EH (cell line): ENCODE results near the gene CLIC5.

Source experiments
- DNase-seq: peaks from one replicate; pipeline ENCODE4 v3.0.0-alpha.2; 2015; ENCODE audit warnings: low read depth

Gene CLIC5

DNA sequence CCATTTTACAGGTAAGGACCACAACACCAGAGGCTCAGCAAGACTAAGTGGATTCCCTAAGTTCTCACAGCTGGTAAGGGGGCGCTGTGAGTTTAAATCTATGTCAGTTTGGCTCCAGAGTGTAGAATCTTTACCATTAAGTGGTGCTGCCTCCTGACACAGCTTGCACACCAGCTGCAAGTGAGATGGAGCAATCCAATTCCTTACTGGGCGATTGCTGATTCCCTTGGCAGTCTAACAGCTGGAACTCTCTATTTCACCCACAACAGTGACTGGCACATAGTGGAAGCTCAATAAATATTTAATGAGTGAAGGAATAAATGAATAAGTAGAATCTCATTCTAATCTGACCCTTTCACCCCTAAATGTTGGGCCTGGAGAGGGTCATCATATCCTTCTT is 176.7 kb downstream of the CLIC5 start:
- no peak for DNase-seq

DNA sequence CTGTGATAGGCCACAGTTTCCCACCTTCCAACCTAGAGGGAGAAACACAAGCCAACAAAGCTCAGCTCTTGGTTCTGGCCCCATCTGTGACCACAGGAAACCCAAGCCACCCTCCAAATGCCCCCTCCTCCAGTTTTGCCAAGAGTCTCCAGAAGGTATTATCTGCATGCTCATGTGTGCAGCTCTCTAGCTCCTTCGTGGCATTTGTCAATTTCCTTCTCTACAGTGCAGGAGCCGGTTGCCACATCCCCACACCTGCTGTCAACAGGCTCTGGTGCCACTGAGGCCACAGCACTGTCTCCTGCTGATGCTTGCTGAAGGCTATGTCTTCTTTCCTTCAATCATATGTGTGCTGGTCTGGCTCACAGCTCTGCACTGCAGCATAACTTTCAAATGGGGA is 177.2 kb downstream of the CLIC5 start:
- no peak for DNase-seq

DNA sequence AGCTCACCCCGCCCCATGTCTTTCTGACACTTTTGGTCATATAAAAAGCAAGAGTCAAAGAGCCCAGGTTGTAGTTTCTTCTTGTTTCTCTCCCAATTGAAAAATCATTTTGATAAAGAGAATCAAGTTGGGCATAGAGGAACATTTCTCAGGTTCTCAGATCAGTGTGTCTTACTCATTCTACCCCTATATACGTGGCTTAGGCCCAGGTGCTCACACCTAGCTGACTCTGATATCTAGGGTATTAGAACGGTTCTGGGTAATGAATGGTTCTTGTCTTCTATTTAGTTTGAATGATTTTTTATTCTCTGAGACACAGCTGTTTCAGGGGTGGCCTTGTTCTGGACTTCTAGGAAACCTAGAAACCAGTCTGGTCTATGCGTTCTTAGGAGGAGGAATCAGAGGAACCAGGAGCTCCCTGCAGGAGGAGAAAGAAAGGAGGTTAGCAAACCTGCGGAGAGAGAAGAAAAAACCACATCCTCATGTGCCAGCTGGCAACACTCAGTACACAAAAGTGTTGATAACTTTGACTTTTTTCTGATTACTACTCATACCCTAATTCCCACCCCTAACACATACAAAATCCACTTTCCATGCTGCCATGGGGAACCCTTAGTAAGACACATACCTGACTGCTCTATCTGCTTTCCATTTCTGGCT is 178.0 kb downstream of the CLIC5 start:
- no peak for DNase-seq

DNA sequence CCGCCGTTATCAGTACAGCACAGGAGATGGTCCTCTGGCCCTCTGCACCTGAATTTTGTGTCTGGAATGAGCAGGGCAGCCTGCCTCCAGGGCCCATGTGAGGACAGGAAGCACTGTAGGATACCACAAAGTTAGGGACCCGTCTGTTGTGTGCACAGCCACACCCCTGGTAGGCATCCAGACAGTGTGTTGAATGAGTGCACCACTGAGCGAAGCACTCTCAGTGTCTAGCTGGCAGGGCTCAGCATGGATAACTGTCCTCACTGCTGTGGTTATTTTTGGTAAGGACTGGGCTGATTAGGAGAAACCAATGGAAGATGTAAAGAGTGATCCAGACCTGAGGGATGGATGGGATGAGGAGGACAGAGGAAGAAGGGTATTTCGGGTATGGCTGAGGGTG is 178.7 kb downstream of the CLIC5 start:
- no peak for DNase-seq

DNA sequence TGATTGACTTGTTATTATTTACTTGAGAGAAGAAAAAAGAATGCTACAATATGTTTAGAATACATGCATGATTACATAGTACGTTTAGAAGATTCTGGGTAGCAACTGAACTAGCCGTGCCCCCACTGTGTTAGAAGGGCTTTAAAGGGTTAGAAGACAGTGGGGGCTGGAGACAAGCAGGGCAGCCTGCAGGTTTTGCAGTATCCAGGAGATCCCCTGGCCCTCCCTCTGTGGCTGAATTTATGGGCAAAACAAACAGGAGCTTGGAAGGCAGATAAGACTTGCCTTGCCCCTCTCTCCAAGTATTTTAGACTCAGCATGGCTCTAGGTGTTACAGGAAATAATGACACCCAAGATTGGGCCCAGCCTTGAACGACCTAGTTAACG is 179.2 kb downstream of the CLIC5 start:
- no peak for DNase-seq

DNA sequence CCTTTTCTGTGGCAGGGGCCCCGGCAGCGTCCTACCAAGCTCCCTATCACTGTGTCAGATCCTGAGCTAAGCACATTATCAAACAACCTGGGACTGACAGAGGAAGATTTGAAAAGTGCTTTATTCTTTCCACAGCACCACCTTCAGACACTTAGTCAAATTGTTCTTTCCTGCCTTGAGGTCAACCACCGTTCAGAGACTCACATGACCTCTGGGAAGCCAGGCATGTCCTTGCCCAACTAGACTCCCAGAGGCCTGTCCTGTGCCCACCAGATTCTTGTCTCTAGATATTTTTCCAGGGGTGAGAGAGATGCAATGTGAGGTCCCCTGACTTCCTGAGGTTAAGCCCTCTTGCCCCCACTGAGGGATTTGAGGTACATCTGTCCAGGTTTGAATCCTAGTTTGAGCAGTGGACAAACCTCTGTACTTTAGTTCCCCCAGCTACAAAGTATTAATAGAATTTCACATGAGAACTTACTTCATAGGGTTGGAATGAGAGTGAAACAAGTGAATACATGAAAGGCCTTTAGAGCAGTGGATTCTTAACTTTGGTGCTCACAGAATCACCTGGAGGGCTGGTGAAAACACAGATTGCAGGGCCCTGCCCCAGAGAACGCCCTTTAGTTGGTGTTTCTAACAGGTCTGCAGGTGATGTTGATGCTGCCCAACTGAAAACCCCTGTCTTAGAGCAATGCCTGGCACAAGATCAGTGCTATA is 179.8 kb downstream of the CLIC5 start:
- no peak for DNase-seq

DNA sequence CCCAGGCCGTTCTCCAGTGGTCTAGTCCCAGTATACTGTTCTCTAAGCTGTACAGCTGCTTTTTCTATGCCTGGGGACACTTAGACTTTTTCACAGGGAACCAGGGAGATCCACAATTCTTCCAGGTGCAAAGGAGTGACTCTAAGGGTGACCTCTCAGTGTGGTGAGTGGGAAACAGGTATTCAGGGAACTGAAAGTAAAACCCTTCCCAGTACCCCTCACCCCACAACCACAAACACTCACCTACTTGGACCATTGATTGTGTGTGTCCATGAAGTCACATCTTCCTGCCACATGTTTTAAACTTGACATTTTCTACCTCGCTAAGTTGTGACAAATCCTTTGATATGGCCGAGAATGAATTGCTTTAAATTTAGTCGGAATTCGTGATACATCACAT is 183.6 kb downstream of the CLIC5 start:
- no peak for DNase-seq
